HUES64 (cell line): ENCODE data around the gene TMEM151A.

Experiments
- H3K27ac ChIP-seq: 2 replicates; pipeline ENCODE4 v1.7.0; 2013; ENCODE audit warnings: low read depth, low read length, inconsistent platforms
- H3K27me3 ChIP-seq: 2 replicates; pipeline ENCODE4 v1.6.1; 2013; ENCODE audit warnings: mild to moderate bottlenecking, low read length; ENCODE audit not compliant: insufficient read depth
- H3K36me3 ChIP-seq: 2 replicates; pipeline ENCODE4 v1.6.1; 2013; ENCODE audit warnings: mild to moderate bottlenecking, low read length; ENCODE audit not compliant: insufficient read depth
- H3K4me1 ChIP-seq: 2 replicates; pipeline ENCODE4 v1.6.1; 2013; ENCODE audit warnings: mild to moderate bottlenecking, low read length, moderate library complexity; ENCODE audit not compliant: insufficient read depth
- H3K4me3 ChIP-seq: 2 replicates; pipeline ENCODE4 v1.5.1; 2013; ENCODE audit warnings: mild to moderate bottlenecking, low read length, moderate library complexity
- H3K9ac ChIP-seq: 2 replicates; pipeline ENCODE4 v1.6.1; 2013; ENCODE audit warnings: mild to moderate bottlenecking, low read depth, low read length
- H3K9me3 ChIP-seq: 2 replicates; pipeline ENCODE4 v1.6.1; 2013; ENCODE audit warnings: low read depth, low read length; ENCODE audit not compliant: insufficient read depth
- whole genome bisulfite sequencing: fragments of 150-250, 120-280 bp; methylation state at CpG from one replicate; pipeline ENCODE4 v1.1.7; 2013; ENCODE audit warnings: missing lambda C conversion rate; 5-methylcytosine and 5-hydroxymethylcytosine counted together

The TMEM151A gene

DNA sequence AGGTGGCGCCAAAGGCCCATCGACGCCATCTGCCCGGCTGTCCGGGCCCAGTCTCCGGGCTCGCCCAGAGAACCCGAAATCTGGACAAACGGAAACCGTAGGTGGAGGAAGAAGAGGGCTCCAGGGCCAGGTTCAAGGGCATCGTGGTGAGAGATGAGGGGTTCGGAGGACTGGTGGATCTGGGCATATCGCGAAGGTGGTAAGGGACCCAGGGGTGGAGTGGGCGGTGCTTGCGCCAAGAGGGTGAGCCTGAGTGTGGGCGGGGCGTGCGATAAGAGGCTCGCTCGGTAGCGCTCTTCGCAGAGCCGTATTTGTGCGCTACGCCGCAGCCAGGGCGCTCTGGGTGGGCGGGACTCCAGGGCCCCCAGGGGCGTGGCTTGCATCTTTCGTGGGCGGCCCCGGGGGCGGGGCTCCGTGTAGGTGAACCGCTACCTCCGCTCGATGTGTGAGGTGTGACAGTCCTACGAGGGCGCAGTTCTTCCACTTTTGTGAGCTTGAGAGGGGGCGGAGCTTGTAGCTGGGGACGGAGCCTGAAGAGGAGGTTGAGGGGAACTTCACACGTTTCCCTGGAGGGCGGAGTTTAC is 20.4 kb downstream of the TMEM151A start:
- WGBS = under 1% methylated on average over 44 of the region's 44 CpGs
- H3K9ac ChIP-seq = peak overlapping the region; percentile 50
- H3K27me3 ChIP-seq = no peaks in the 10 kb centered on the region
- peak overlapping the region; percentile 54; the same call in 1 of the 2 replicates for H3K27ac ChIP-seq
- no peaks in the 10 kb centered on the region for H3K36me3 ChIP-seq
- H3K4me3 ChIP-seq = peak overlapping the region; percentile 65
- peaks cover 12% of the 10 kb centered on the region for H3K4me1 ChIP-seq
- no peaks in the 10 kb centered on the region for H3K9me3 ChIP-seq

DNA sequence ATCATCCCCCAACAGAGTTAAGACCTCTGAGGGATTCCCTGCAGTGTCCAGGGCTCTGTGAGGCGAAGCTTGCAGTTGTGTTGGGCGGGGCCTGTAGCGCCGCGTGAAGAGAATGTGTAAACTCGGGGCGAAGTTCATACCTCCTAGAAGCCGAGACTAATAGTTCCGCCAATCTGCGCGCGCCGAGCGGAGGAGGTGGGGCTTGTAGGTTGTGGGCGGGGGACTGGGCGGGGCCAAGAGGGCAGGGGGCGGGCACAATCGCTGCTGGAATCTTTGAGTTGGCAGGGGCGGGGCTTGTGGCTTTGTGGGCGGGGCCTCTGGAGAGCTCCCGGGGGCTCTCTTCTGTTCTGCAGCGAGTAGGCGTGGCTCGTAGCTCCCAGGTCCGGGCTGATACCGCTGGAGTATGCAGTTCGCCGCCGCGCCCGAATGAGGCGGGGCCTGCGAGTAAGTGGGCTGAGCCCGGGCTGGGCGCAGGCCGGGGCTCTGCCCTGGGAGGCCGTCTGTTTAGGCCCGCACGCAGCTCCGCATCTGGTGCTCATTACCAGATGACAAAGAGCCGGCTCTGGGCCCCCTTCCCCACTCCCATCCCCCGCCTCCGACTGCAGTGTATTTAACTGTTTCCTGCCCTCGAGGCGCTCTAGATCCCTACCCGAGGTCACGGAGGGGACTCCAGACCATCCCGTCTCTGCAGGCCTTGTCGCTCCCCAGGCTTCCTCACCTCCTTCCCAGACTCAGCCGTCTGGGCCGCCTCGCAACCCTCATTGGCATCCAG is 21.0 kb downstream of the TMEM151A start:
- Histone ChIP-seq H3K27ac (peak overlapping the region; percentile 94), H3K4me3 (peak overlapping the region; percentile 65), H3K27me3 (no peaks in the 10 kb centered on the region), H3K9ac (peak overlapping the region; percentile 43), H3K36me3 (no peaks in the 10 kb centered on the region), H3K9me3 (no peaks in the 10 kb centered on the region), H3K4me1 (peaks cover 18% of the 10 kb centered on the region)
- WGBS = 1% methylated on average over 52 of the region's 52 CpGs

GRCh38 chr11:66313321-66314185 is 21.9 kb downstream of the TMEM151A start:
- 23% methylated on average over 38 of the region's 38 CpGs for WGBS
- H3K36me3 ChIP-seq = no peaks in the 10 kb centered on the region
- H3K9me3 ChIP-seq = no peaks in the 10 kb centered on the region
- no peaks in the 10 kb centered on the region for H3K27me3 ChIP-seq
- peak overlapping the region; percentile 94 for H3K27ac ChIP-seq
- H3K4me3 ChIP-seq = peak overlapping the region; percentile 61
- peak overlapping the region; percentile 43 for H3K9ac ChIP-seq
- peaks cover 26% of the 10 kb centered on the region for H3K4me1 ChIP-seq

- H3K4me1 ChIP-seq = peaks cover 27% of the 10 kb centered on the region
- 60% methylated on average over 1 of the region's 1 CpG for WGBS
- no peaks in the 10 kb centered on the region for H3K9me3 ChIP-seq
- H3K9ac ChIP-seq = peak overlapping the region; percentile 43; the same call in 1 of the 2 replicates
- no peak overlapping the region; the same call in 1 of the 2 replicates for H3K27ac ChIP-seq
- H3K36me3 ChIP-seq = no peaks in the 10 kb centered on the region
- H3K27me3 ChIP-seq = no peaks in the 10 kb centered on the region
- H3K4me3 ChIP-seq = peak overlapping the region; percentile 61; the same call in 1 of the 2 replicates
These were observed 22.4 kb downstream of the TMEM151A start for GRCh38 chr11:66314186-66314501.

GRCh38 chr11:66314561-66315497 is 23.1 kb downstream of the TMEM151A start:
- Histone ChIP-seq H3K9me3 (no peaks in the 10 kb centered on the region), H3K4me3 (no peak overlapping the region), H3K27ac (no peak overlapping the region), H3K27me3 (no peaks in the 10 kb centered on the region), H3K9ac (no peak overlapping the region), H3K4me1 (peaks cover 27% of the 10 kb centered on the region), H3K36me3 (no peaks in the 10 kb centered on the region)
- 92% methylated on average over 17 of the region's 17 CpGs for WGBS

- no peak overlapping the region for H3K4me3 ChIP-seq
- no peak overlapping the region for H3K27ac ChIP-seq
- no peak overlapping the region for H3K9ac ChIP-seq
- peaks cover 27% of the 10 kb centered on the region for H3K4me1 ChIP-seq
- no peaks in the 10 kb centered on the region for H3K36me3 ChIP-seq
- WGBS = 95% methylated on average over 14 of the region's 14 CpGs
- H3K9me3 ChIP-seq = no peaks in the 10 kb centered on the region
- H3K27me3 ChIP-seq = no peaks in the 10 kb centered on the region
These were observed 23.8 kb downstream of the TMEM151A start for GRCh38 chr11:66315498-66315885.

DNA sequence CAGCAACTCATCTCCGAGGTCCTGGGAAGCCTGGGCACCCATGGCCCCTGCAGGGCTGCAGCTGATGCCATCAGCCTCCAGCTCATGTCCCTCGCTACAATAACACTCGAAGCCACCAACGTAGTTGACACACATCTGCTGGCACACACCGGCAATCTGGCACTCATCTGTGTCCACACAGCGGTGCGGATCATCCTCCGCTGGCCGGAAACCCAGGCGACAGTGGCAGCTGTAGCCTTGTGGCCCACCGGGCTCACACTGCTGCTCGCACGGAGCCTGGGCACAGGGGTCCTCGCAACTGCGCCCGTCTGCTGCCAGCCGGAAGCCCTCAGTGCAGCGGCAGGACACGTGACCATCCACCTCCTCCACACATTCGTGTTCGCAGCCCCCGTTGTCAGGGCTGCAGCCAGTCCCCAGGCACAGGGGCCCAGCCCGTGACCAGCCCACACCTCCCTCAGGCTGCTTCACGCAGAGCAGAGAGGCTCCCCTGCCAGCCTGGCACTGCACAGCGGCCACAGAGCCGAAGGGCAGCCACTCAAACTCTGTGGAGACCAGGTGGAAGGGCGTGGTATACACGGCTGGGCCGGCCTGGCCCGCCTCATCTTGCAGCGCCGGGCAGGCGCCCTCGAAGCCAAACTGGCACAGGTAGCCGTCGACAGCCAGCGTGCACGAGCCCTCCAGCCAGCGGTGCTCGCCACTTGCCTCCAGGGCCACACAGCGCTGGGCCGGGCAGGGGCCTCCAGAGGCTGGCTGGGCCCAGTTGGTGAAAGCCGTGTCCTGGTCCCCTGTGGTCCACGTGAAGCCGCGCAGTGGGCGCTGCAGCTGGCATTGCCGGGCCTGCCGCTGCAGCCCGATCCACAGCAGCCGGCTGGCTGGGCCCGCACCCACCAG is 24.5 kb downstream of the TMEM151A start:
- Histone ChIP-seq H3K36me3 (no peaks in the 10 kb centered on the region), H3K4me1 (peaks cover 25% of the 10 kb centered on the region), H3K27ac (no peak overlapping the region), H3K9me3 (no peaks in the 10 kb centered on the region), H3K9ac (no peak overlapping the region), H3K4me3 (no peak overlapping the region), H3K27me3 (no peaks in the 10 kb centered on the region)
- 89% methylated on average over 52 of the region's 52 CpGs for WGBS

DNA sequence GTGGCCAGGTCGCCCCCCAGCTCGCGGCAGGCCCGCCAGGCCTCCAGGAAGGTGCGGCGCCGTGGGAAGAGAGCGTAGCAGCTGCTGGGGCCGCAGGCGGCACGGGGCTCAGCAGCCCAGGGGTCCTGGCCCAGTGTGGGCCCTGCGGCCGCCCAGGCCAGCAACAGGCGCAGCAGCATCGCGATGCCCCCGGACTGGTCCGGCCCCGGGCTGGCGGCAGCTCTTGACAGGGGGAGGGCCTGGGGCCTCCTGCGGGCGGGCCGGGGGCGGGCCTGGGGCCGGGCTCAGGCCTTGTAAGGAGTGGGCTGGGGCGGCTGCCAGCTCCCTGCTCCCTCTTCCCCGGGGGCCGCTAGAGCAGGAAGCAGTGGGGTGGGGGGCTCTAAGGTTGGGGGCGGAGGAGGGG is 25.2 kb downstream of the TMEM151A start, which contains the start of gene CD248:
TSS of gene CD248 (minus strand) at position 196 of the 403 bp plus-strand sequence. CDS start at position 179, 17 bp downstream.
- Histone ChIP-seq H3K4me3 (0 out of 2 replicates have a peak within 1 kb of the TSS, but pooled peaks have one; percentile 14), H3K27ac (peak within 1 kb of the TSS; percentile 73; the same call in 1 of the 2 replicates), H3K36me3 (no peaks in the 10 kb centered on the region), H3K27me3 (no peaks in the 10 kb centered on the region), H3K4me1 (peaks cover 21% of the 10 kb centered on the region), H3K9me3 (no peaks in the 10 kb centered on the region), H3K9ac (peak within 1 kb of the TSS; percentile 54; the same call in 1 of the 2 replicates)
- WGBS = 18% methylated on average over 28 of the region's 29 CpGs

GRCh38 chr11:66317322-66317722 is 25.6 kb downstream of the TMEM151A start:
- Histone ChIP-seq H3K4me1 (peaks cover 21% of the 10 kb centered on the region), H3K27me3 (no peaks in the 10 kb centered on the region), H3K9me3 (no peaks in the 10 kb centered on the region), H3K9ac (peak overlapping the region; percentile 54; the same call in 1 of the 2 replicates), H3K4me3 (0 out of 2 replicates have a peak overlapping the region, but pooled peaks have one; percentile 14), H3K27ac (peak overlapping the region; percentile 73; the same call in 1 of the 2 replicates), H3K36me3 (no peaks in the 10 kb centered on the region)
- 29% methylated on average over 14 of the region's 14 CpGs for WGBS
